HEK293 (cell line): Measurements from ENCODE around the gene GCNT2.

Experiments
- EGR2 ChIP-seq: fragments of 450-650 bp; formaldehyde crosslinking; IDR thresholded peaks from 2 replicates; pipeline ENCODE4 v1.5.1; 2016; ENCODE audit warnings: low read depth, missing biosample characterization, missing genetic modification characterization
- KLF8 ChIP-seq: fragments of 450-650 bp; formaldehyde crosslinking; IDR thresholded peaks from 2 replicates; pipeline ENCODE4 v1.5.1; 2016; ENCODE audit warnings: missing biosample characterization, missing genetic modification characterization
- YY1 ChIP-seq: fragments of 450-650 bp; formaldehyde crosslinking; IDR thresholded peaks from 2 replicates; pipeline ENCODE4 v1.5.1; 2018; ENCODE audit warnings: missing biosample characterization, missing genetic modification characterization
- ZNF366 ChIP-seq: fragments of 450-650 bp; formaldehyde crosslinking; conservative IDR thresholded peaks from 2 replicates; pipeline ENCODE4 v1.5.1; 2016; ENCODE audit warnings: missing biosample characterization, missing genetic modification characterization
- ZNF785 ChIP-seq: fragments of 450-650 bp; formaldehyde crosslinking; IDR thresholded peaks from 2 replicates; pipeline ENCODE4 v1.5.1; 2016; ENCODE audit warnings: missing biosample characterization, missing genetic modification characterization
- TF ChIP-seq, protein P1 (sequence below): fragments of 450-650 bp; formaldehyde crosslinking; IDR thresholded peaks from 2 replicates; pipeline ENCODE4 v1.5.1; 2016; ENCODE audit warnings: missing biosample characterization, missing genetic modification characterization
- TF ChIP-seq, protein P2 (sequence below): sonication (generic); formaldehyde crosslinking; IDR thresholded peaks from 2 replicates; pipeline ENCODE4 v1.8.1; 2022; ENCODE audit warnings: mild to moderate bottlenecking, moderate library complexity, missing genetic modification reagents

DNA sequence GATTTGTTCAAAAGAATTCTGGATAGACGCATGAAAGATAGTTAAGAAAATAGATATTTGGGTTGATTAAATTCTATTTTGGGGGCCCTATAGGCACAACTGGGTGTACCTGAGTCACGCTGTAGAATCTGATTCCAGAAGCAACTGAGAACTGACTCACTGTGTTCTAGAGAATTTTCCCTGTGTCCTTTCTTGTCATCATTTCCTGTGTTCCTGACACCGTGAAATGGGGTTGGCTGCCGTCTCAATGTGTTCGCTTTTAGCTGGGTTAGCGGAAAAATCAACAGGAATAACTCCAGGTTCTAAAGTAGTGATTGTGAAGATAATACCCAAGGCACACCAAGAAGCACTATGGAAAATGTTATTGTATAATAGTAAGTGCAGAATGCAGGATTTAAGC, 5.0 kb downstream of the GCNT2 start:
- TF ChIP-seq EGR2 (tag by site-specific recombination) (no peak), ZNF785 (no peak), YY1 (tag by site-specific recombination) (no peak), KLF8 (tag by site-specific recombination) (no peak), ZNF366 (tag by site-specific recombination) (no peak)
- TF ChIP-seq, protein P1, sequence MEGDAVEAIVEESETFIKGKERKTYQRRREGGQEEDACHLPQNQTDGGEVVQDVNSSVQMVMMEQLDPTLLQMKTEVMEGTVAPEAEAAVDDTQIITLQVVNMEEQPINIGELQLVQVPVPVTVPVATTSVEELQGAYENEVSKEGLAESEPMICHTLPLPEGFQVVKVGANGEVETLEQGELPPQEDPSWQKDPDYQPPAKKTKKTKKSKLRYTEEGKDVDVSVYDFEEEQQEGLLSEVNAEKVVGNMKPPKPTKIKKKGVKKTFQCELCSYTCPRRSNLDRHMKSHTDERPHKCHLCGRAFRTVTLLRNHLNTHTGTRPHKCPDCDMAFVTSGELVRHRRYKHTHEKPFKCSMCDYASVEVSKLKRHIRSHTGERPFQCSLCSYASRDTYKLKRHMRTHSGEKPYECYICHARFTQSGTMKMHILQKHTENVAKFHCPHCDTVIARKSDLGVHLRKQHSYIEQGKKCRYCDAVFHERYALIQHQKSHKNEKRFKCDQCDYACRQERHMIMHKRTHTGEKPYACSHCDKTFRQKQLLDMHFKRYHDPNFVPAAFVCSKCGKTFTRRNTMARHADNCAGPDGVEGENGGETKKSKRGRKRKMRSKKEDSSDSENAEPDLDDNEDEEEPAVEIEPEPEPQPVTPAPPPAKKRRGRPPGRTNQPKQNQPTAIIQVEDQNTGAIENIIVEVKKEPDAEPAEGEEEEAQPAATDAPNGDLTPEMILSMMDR (tag by site-specific recombination): no peak
- TF ChIP-seq, protein P2, sequence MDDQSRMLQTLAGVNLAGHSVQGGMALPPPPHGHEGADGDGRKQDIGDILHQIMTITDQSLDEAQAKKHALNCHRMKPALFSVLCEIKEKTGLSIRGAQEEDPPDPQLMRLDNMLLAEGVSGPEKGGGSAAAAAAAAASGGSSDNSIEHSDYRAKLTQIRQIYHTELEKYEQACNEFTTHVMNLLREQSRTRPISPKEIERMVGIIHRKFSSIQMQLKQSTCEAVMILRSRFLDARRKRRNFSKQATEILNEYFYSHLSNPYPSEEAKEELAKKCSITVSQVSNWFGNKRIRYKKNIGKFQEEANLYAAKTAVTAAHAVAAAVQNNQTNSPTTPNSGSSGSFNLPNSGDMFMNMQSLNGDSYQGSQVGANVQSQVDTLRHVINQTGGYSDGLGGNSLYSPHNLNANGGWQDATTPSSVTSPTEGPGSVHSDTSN (CRISPR knock-in tag): no peak
